ENCODE results near the gene NEURL3. TPM values are rescaled to one million over a fixed set of nuclear protein-coding genes. Genes with fewer than 3 reads are reported as not detected.

NEURL3 gene
- total and polyA plus RNA-seq, 2 donors (not counting 3 experiments of a cell fraction or from before 2014, with no cell fraction given), result not detected

- H3K79me2 ChIP-seq (ENCODE audit: control insufficient read depth, insufficient read depth, low read length), result no peaks in the 10 kb centered on the region
- DNase-seq (ENCODE audit: low read depth, low spot score) (peak; percentile 99), FAIRE-seq (peak; percentile 99)
- peak overlapping the region; percentile 29 for H3K4me2 ChIP-seq (ENCODE audit: insufficient read depth, low read length)
- dilution Hi-C loops (cut with MboI; ENCODE audit: extremely low pct_ligation_motif_present, low sequenced_read_pairs), result no loop called here
- ChIA-PET POLR2A (interaction anchor here (0.7 kb wide), 1 partner anchor 22 kb away, joined by 3 read pairs; no protein-coding TSS in a partner anchor), CTCF (interaction anchor here (1.0 to 3.8 kb wide), 5 partner anchors 10 to 337 kb away, joined by 3 to 33 read pairs (median 5); no protein-coding TSS in a partner anchor)
- intact Hi-C loops (cut with micrococcal nuclease), result no loop called here
- H4K20me1 ChIP-seq (replicated peaks; ENCODE audit: control insufficient read depth, extremely low read depth, insufficient read depth, low read length), result no peaks in the 10 kb centered on the region
- H3K9me3 ChIP-seq (replicated peaks; ENCODE audit: control insufficient read depth, insufficient read depth, low read length), result no peaks in the 10 kb centered on the region
- H3K9ac ChIP-seq (replicated peaks; ENCODE audit: extremely low read depth, insufficient read depth, low read length), result peak overlapping the region; percentile 83
- H2AFZ ChIP-seq (ENCODE audit: low read depth, low read length), result peak overlapping the region; percentile 24
- BruUV-seq (replicated peaks), result no TSS peak
- peaks cover 36% of the 10 kb centered on the region for H3K4me1 ChIP-seq (ENCODE audit: control insufficient read depth, extremely low read depth, insufficient read depth, low read length)
- no peaks in the 10 kb centered on the region for H3K9me1 ChIP-seq (replicated peaks; ENCODE audit: control insufficient read depth, extremely low read depth, insufficient read depth, low read length)
- H3K27me3 ChIP-seq (ENCODE audit: control insufficient read depth in 2 of 2, insufficient read depth in 2 of 2, low read length in 2 of 2), result no peaks in the 10 kb centered on the region
- peak overlapping the region; percentile 89 for H3K27ac ChIP-seq (ENCODE audit: insufficient read depth, low read depth, low read length)
- no peaks in the 10 kb centered on the region for H3K36me3 ChIP-seq (ENCODE audit: control insufficient read depth in 2 of 2, extremely low read depth in 1 of 2, insufficient read depth in 2 of 2, low read length in 2 of 2)
- TF ChIP-seq JUN (IDR thresholded peaks at IDR 0.05; ENCODE audit: borderline replicate concordance, insufficient read depth, insufficient read length, low read depth) (peak; percentile 97), EZH2 (IDR thresholded peaks at IDR 0.05; ENCODE audit: borderline replicate concordance, low read depth, low read length, severe bottlenecking) (no peak), FOS (IDR thresholded peaks at IDR 0.05; ENCODE audit: borderline replicate concordance, insufficient read depth, low read length) (peak; percentile 75), POLR2AphosphoS5 (IDR thresholded peaks at IDR 0.05; ENCODE audit: insufficient read depth, low read depth, low read length) (peak; percentile 73), MYC (IDR thresholded peaks at IDR 0.05; ENCODE audit: low read depth, low read length) (no peak)
- peak overlapping the region in 1 of 3 experiments; percentile 10 for H3K4me3 ChIP-seq (replicated peaks in 1 of 3; ENCODE audit: insufficient read depth in 1 of 3, low read depth in 1 of 3, low read length in 3 of 3)
Measured at GRCh38 chr2:96531872-96532505, 26.8 kb upstream of the NEURL3 start.

- dilution Hi-C loops (cut with MboI; ENCODE audit: extremely low pct_ligation_motif_present, low sequenced_read_pairs), result no loop called here
- Histone ChIP-seq H3K36me3 (ENCODE audit: control insufficient read depth in 2 of 2, extremely low read depth in 1 of 2, insufficient read depth in 2 of 2, low read length in 2 of 2) (no peaks in the 10 kb centered on the region), H3K27ac (ENCODE audit: insufficient read depth, low read depth, low read length) (peak overlapping the region; percentile 89), H3K27me3 (ENCODE audit: control insufficient read depth in 2 of 2, insufficient read depth in 2 of 2, low read length in 2 of 2) (no peaks in the 10 kb centered on the region), H3K4me2 (ENCODE audit: insufficient read depth, low read length) (peak overlapping the region; percentile 29), H3K4me3 (replicated peaks in 1 of 3; ENCODE audit: insufficient read depth in 1 of 3, low read depth in 1 of 3, low read length in 3 of 3) (no peak overlapping the region), H3K9me1 (replicated peaks; ENCODE audit: control insufficient read depth, extremely low read depth, insufficient read depth, low read length) (no peaks in the 10 kb centered on the region), H3K9me3 (replicated peaks; ENCODE audit: control insufficient read depth, insufficient read depth, low read length) (no peaks in the 10 kb centered on the region), H3K4me1 (ENCODE audit: control insufficient read depth, extremely low read depth, insufficient read depth, low read length) (peaks cover 36% of the 10 kb centered on the region), H3K9ac (replicated peaks; ENCODE audit: extremely low read depth, insufficient read depth, low read length) (peak overlapping the region; percentile 83), H4K20me1 (replicated peaks; ENCODE audit: control insufficient read depth, extremely low read depth, insufficient read depth, low read length) (no peaks in the 10 kb centered on the region), H3K79me2 (ENCODE audit: control insufficient read depth, insufficient read depth, low read length) (no peaks in the 10 kb centered on the region), H2AFZ (ENCODE audit: low read depth, low read length) (no peak overlapping the region)
- no peak for DNase-seq (ENCODE audit: low read depth, low spot score)
- ChIA-PET POLR2A (interaction anchor here (0.7 kb wide), 1 partner anchor 23 kb away, joined by 3 read pairs; no protein-coding TSS in a partner anchor), CTCF (interaction anchor here (1.0 to 3.8 kb wide), 5 partner anchors 10 to 337 kb away, joined by 3 to 33 read pairs (median 5); no protein-coding TSS in a partner anchor)
- TF ChIP-seq POLR2A (IDR thresholded peaks at IDR 0.05; ENCODE audit: low read depth, low read length) (no peak), EZH2 (IDR thresholded peaks at IDR 0.05; ENCODE audit: borderline replicate concordance, low read depth, low read length, severe bottlenecking) (no peak), GATA2 (IDR thresholded peaks at IDR 0.05; ENCODE audit: insufficient read depth, insufficient read length, low read depth, low read length) (no peak)
- FAIRE-seq, result no peak
- intact Hi-C loops (cut with micrococcal nuclease), result no loop called here
- BruUV-seq (replicated peaks), result no TSS peak
Measured at GRCh38 chr2:96531366-96531765, 26.2 kb upstream of the NEURL3 start.

Measured in endothelial cell of umbilical vein (primary cell).